ENCODE data around the gene ADCY4. TPM values are rescaled to one million over a fixed set of nuclear protein-coding genes. Genes with fewer than 3 reads are reported as not detected.

Gene ADCY4
- total and polyA plus RNA-seq, 2 donors, result 12.6 to 28.7 TPM

DNA sequence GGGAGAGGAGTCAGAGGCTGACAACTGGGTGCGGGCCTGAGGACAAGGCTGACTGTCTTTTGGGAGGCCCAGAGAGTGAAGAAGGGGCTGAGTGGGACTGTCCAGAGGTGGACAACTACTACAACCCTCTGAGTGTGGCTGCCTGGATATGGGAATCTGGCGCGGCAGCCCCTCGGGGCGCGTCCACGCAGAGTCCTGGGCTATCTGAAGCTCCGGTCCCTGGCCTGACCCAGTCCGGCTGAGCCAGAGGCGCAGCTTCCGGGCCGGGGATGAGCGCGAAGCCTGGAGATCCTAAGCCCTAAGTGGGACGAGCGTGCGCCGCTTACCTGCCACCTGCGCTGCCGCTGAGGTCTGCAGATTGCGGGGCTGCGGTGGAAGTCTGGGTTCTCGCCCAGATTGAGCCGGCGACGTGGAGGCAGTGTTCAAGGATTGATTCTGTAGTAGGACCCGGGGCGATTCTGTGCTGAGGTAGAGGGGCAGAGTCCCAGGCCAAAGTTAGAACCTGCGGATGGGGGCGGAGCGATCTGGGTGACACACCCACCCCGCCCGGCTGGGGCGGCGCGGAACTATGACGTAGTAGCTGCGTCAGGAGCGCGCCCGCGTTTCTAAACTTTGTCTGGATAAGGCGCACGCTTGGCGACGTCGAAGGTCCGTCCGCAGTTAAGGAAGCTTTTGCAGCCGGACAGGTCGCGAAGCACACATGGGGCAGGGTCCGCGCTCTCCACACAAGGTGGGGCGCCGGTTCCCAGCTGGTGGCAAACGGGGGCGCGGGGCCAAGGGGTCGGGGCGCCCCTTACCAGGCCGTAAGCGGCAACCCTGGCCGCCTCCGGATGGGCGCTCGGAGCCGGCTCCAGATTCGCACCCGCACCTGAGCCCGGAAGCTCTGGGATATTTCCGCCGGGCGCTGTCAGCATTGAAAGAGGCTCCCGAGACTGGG is 35.3 kb downstream of the ADCY4 start, which contains the start of the genes DHRS1 and NOP9:
Gene DHRS1, minus strand, starts transcription at position 526 of the 937 bp plus-strand sequence. CDS start 674 bp downstream, outside the sequence.
Gene NOP9, plus strand, starts transcription at position 596 of the 937 bp plus-strand sequence. Its CDS starts 105 bp downstream, at position 701.
- peak within 1 kb of the TSS; percentile 62 for H3K27ac ChIP-seq (ENCODE audit: low read depth)
- H3K4me1 ChIP-seq (ENCODE audit: insufficient read depth), result no peaks in the 10 kb centered on the region
- H3K4me3 ChIP-seq (ENCODE audit: low read depth, low read length), result peak within 1 kb of the TSS; percentile 96
- H3K36me3 ChIP-seq (ENCODE audit: insufficient read depth), result peaks cover 2% of the 10 kb centered on the region
- DNase-seq (ENCODE audit: extremely low spot score), result peak; percentile 80
- under 1% methylated on average over 75 of the region's 75 CpGs for WGBS

DNA sequence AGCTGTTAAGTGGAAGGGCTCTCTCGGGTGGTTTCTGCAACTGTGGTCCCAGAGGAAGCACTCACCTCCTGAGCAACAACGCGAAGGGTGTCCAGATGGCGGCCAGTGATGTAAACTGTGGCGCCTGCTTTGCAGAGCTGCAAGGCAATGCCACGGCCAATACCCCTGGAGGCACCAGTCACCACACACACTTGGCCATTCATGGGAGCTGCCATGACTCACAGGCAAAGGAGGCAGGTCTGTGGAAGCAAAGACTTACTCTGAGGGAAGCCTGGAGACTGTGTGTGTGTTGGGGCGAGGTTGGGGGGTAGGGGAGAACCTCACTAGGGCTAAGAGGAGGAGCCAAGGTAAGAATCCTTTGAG is 36.0 kb downstream of the ADCY4 start:
- H3K27ac ChIP-seq (ENCODE audit: low read depth), result no peak overlapping the region
- 53% methylated on average over 7 of the region's 7 CpGs for WGBS
- H3K4me1 ChIP-seq (ENCODE audit: insufficient read depth), result no peaks in the 10 kb centered on the region
- no peak for DNase-seq (ENCODE audit: extremely low spot score)
- H3K36me3 ChIP-seq (ENCODE audit: insufficient read depth), result no peaks in the 10 kb centered on the region
- H3K4me3 ChIP-seq (ENCODE audit: low read depth, low read length), result peak overlapping the region; percentile 96

DNA sequence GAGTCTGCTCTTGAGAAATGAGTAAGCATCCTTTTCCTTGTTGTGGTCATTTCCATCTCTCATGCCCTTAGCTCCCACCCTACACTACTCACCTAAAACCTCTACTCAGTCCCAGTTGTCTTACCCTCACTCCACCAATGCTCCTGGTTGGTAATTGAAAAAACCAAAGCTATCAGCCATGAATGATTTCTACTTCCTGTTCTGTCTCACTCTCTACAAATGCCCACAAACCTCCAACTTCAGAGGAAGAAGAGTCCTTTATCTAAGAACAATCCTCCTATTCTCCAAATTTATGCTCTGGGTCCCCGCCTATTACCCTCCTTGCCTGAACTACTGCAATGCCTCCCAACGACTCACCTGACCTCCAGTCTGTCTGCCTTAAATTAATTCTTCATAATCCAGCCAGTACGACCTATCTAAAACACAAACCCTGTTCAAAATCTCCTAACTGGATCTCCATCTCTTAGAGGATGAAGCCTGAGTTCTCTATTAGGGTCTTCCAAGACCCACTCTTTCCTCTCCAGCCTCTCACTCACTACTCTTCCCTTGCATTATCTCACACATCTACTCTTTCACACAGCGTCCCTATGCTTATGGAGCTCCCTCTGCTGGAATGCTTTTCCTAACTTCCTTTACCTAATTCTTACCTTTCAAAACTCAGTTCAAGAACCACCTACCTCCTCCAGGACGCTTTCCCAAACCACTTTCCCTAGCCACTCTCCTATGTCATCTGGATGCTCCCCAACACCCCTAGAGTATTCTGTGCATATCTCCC is 37.5 kb downstream of the ADCY4 start:
- H3K27ac ChIP-seq (ENCODE audit: low read depth), result no peak overlapping the region

DNA sequence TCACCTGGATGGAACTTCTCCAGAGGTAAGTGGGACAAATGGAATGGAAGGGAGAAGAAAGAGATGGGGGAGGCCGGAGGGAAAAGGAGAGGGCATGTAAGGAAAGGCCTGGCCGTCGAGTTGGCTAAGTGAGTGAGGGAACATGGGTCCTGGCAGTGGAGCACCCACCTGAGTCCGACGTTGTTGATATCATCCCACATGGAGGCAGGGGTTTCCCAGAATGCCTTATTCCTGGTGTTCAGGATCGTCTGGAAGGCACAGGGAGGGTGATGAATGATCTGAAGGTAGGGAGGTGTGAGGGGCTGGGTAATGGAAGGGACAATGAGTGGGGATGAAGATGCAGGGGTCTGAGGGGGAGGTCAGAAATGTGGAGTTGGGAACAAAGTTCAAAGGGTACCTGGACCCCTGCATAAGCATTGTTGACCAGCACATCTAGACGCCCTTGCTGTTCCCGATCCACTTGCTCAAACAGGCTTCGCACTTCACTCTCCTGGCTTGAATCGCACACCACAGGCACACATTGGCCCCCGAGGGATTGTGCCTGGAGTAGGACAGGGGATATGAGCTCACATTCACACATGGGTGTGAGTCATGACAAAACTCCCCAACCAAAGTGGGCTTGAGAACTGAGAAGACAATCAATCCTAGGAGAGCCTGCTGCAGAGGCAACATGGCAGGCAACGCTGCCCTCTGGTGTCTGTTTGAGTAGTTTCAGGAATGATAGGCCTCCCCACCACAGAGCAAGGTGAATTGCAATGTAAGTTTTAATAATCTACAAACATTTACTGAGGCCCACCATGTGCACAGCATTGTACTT is 38.3 kb downstream of the ADCY4 start:
- Histone ChIP-seq H3K4me3 (ENCODE audit: low read depth, low read length) (no peak overlapping the region), H3K27ac (ENCODE audit: low read depth) (no peak overlapping the region), H3K36me3 (ENCODE audit: insufficient read depth) (no peaks in the 10 kb centered on the region), H3K4me1 (ENCODE audit: insufficient read depth) (no peaks in the 10 kb centered on the region)
- DNase-seq (ENCODE audit: extremely low spot score), result no peak
- 60% methylated on average over 12 of the region's 12 CpGs for WGBS

More for the DNA sequence above, 37.5 kb downstream of the ADCY4 start:
- Histone ChIP-seq H3K4me3 (ENCODE audit: low read depth, low read length) (no peak overlapping the region), H3K36me3 (ENCODE audit: insufficient read depth) (no peaks in the 10 kb centered on the region), H3K4me1 (ENCODE audit: insufficient read depth) (no peaks in the 10 kb centered on the region)
- no peak for DNase-seq (ENCODE audit: extremely low spot score)
- 54% methylated on average over 5 of the region's 5 CpGs for WGBS

DNA sequence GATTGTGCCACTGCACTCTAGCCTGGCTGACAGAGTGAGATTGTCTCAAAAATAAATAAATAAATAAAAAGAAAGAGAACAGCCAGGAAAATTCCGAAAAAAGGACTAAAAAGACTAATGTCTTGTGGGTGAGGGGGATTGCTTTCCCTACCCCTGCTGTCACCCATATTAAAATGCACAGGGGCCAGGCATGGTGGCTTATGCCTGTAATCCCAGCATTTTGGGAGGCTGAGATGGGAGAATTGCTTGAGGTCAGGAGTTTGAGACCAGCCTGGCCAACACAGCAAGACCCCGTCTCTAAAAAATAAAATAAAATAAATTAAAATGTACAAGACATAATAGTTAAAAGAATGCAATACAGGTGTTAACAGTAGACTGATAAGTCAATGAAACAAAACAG is 41.3 kb downstream of the ADCY4 start:
- DNase-seq (ENCODE audit: extremely low spot score), result no peak
- H3K27ac ChIP-seq (ENCODE audit: low read depth), result no peak overlapping the region
- no peaks in the 10 kb centered on the region for H3K4me1 ChIP-seq (ENCODE audit: insufficient read depth)
- H3K36me3 ChIP-seq (ENCODE audit: insufficient read depth), result no peaks in the 10 kb centered on the region
- no peak overlapping the region for H3K4me3 ChIP-seq (ENCODE audit: low read depth, low read length)
- WGBS, result 95% methylated on average over 2 of the region's 2 CpGs

DNA sequence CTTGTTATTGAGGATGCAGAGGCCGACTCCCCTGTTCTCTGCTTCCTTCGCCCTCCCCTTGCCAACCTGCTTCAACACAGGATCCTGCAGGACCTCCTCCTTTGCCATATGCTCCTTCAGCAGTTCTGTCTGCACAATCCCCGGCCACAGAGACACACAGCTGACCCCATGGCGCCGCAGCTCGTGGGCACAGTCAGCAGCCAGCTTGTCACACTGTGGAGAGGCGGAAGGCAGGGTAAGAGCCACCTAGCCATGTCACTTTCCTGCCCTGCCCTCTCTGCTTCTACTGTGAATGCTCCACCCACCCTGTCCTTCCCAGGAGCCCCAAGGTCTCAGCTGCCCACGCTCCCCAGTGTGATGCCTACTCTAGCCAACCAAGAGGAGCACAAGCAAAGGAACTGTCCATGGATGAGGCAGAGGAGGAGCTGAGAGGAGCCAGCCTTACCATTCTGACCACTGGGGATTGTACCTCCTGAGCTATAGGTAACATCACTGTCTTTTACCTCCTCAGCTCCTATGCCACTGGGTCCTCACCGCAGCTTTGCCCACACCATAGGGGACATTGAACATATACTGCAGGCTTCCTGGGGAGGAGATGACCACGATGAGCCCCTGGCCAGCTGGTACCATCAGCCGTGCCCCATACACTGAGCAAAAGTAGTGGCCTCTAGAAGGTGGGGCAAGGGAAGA is 42.6 kb downstream of the ADCY4 start:
- DNase-seq (ENCODE audit: extremely low spot score), result no peak
- no peaks in the 10 kb centered on the region for H3K4me1 ChIP-seq (ENCODE audit: insufficient read depth)
- H3K4me3 ChIP-seq (ENCODE audit: low read depth, low read length), result no peak overlapping the region
- H3K27ac ChIP-seq (ENCODE audit: low read depth), result no peak overlapping the region
- 92% methylated on average over 11 of the region's 11 CpGs for WGBS
- H3K36me3 ChIP-seq (ENCODE audit: insufficient read depth), result no peaks in the 10 kb centered on the region

- no peak for DNase-seq (ENCODE audit: extremely low spot score)
- 85% methylated on average over 3 of the region's 3 CpGs for WGBS
- no peaks in the 10 kb centered on the region for H3K36me3 ChIP-seq (ENCODE audit: insufficient read depth)
Observed at GRCh38 chr14:24291446-24292117, 43.3 kb downstream of the ADCY4 start.

DNA sequence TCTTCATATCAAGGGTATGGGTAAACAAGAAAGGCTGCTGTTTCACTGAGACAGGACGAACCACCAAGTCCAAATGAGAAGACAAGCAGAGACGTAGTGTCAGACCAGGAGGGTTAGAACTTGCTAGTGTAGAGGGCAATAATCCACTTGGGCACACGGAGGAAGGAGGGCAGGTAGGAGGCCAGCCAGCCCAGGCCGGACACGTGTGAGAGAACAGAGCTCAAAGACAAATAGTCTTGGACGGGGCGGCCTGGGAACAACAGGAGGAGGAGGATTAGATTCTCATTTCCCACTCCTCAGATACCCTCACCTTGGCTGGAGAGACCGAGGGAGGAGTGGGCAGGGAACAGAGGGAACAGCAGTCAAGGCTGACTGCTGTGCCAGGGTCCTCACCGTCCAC is 44.1 kb downstream of the ADCY4 start:
- no peak overlapping the region for H3K27ac ChIP-seq (ENCODE audit: low read depth)
- no peaks in the 10 kb centered on the region for H3K4me1 ChIP-seq (ENCODE audit: insufficient read depth)
- DNase-seq (ENCODE audit: extremely low spot score), result no peak
- H3K4me3 ChIP-seq (ENCODE audit: low read depth, low read length), result no peak overlapping the region
- H3K36me3 ChIP-seq (ENCODE audit: insufficient read depth), result no peaks in the 10 kb centered on the region
- WGBS, result 87% methylated on average over 9 of the region's 9 CpGs

More at GRCh38 chr14:24291446-24292117, 43.3 kb downstream of the ADCY4 start:
- no peak overlapping the region for H3K27ac ChIP-seq (ENCODE audit: low read depth)
- H3K4me1 ChIP-seq (ENCODE audit: insufficient read depth), result no peaks in the 10 kb centered on the region
- no peak overlapping the region for H3K4me3 ChIP-seq (ENCODE audit: low read depth, low read length)

DNA sequence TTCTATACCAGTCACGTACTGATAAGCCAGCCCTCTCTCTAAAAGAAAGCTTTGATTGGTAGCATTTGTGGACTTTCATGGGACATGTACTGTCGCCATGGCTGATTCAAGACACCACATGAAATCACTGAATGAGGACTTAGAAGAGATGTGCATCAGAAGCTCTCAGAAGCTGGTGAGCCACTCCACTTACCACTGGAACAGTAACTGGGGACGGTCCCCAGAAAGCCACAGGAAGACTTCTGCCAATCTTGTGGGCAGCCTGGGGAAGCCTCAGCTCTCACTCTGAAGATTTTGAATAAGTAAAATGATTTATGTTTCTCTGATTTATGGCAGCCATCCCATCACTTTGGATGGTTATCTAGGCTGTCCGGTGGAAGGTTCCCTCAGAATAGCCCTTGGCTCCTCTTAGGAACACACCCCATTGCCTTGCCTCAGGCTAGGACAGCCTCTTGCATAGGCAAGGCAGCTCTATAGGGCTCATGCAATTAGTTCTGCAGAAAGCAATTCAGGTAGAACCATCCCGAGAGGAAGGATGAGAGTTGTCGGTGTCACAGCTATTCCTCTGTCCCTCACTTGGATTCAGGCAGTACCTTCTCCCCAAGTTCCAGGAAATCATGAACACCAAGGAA is 45.1 kb downstream of the ADCY4 start:
- H3K36me3 ChIP-seq (ENCODE audit: insufficient read depth), result no peaks in the 10 kb centered on the region
- no peaks in the 10 kb centered on the region for H3K4me1 ChIP-seq (ENCODE audit: insufficient read depth)
- H3K4me3 ChIP-seq (ENCODE audit: low read depth, low read length), result no peak overlapping the region
- no peak overlapping the region for H3K27ac ChIP-seq (ENCODE audit: low read depth)
- 82% methylated on average over 6 of the region's 6 CpGs for WGBS
- no peak for DNase-seq (ENCODE audit: extremely low spot score)

- Histone ChIP-seq H3K4me3 (ENCODE audit: low read depth, low read length) (no peak overlapping the region), H3K27ac (ENCODE audit: low read depth) (no peak overlapping the region), H3K4me1 (ENCODE audit: insufficient read depth) (no peaks in the 10 kb centered on the region), H3K36me3 (ENCODE audit: insufficient read depth) (no peaks in the 10 kb centered on the region)
- no peak for DNase-seq (ENCODE audit: extremely low spot score)
- WGBS, result 93% methylated on average over 5 of the region's 5 CpGs
Observed at GRCh38 chr14:24286996-24287395, 47.9 kb downstream of the ADCY4 start.

GRCh38 chr14:24285351-24285750 is 49.5 kb downstream of the ADCY4 start:
- no peak overlapping the region for H3K4me3 ChIP-seq (ENCODE audit: low read depth, low read length)
- no peak for DNase-seq (ENCODE audit: extremely low spot score)
- H3K36me3 ChIP-seq (ENCODE audit: insufficient read depth), result no peaks in the 10 kb centered on the region
- H3K4me1 ChIP-seq (ENCODE audit: insufficient read depth), result no peaks in the 10 kb centered on the region
- no peak overlapping the region for H3K27ac ChIP-seq (ENCODE audit: low read depth)
- WGBS, result 67% methylated on average over 4 of the region's 4 CpGs

GRCh38 chr14:24284501-24285035 is 50.3 kb downstream of the ADCY4 start:
- DNase-seq (ENCODE audit: extremely low spot score), result no peak
- H3K4me3 ChIP-seq (ENCODE audit: low read depth, low read length), result no peak overlapping the region
- no peak overlapping the region for H3K27ac ChIP-seq (ENCODE audit: low read depth)
- 80% methylated on average over 11 of the region's 11 CpGs for WGBS
- H3K36me3 ChIP-seq (ENCODE audit: insufficient read depth), result no peaks in the 10 kb centered on the region
- no peaks in the 10 kb centered on the region for H3K4me1 ChIP-seq (ENCODE audit: insufficient read depth)
